Stomach (tissue), 4 donors: Measurements from ENCODE around the gene RANBP1.

ENCODE experiments used
- EP300 ChIP-seq: sonication (generic); formaldehyde crosslinking; IDR thresholded peaks from one replicate; pipeline ENCODE4 v1.6.1; 2017; ENCODE audit warnings: antibody characterized with exemption
- POLR2A ChIP-seq, 4 donors: fragments of 450-650 bp; IDR thresholded peaks; one replicate each; pipeline ENCODE4 v1.6.1; 2016; ENCODE audit warnings: antibody characterized with exemption in 4 of 4, control low read depth in 2 of 4, mild to moderate bottlenecking in 1 of 4, moderate library complexity in 1 of 4
- TF ChIP-seq, protein P1 (sequence below), 7 experiments: fragments of 450-650 bp in 4 of 7; fragments of 200-600 bp in 3 of 7; sonication (generic) in 3 of 7; IDR thresholded peaks; one replicate each; pipeline ENCODE4 v1.5.1; 2016 to 2019; ENCODE audit warnings: antibody characterized with exemption in 7 of 7, control low read depth in 2 of 7, mild to moderate bottlenecking in 1 of 7

GRCh38 chr22:20145206-20145831 is 29.4 kb downstream of the RANBP1 start:
- TF ChIP-seq, protein P1, sequence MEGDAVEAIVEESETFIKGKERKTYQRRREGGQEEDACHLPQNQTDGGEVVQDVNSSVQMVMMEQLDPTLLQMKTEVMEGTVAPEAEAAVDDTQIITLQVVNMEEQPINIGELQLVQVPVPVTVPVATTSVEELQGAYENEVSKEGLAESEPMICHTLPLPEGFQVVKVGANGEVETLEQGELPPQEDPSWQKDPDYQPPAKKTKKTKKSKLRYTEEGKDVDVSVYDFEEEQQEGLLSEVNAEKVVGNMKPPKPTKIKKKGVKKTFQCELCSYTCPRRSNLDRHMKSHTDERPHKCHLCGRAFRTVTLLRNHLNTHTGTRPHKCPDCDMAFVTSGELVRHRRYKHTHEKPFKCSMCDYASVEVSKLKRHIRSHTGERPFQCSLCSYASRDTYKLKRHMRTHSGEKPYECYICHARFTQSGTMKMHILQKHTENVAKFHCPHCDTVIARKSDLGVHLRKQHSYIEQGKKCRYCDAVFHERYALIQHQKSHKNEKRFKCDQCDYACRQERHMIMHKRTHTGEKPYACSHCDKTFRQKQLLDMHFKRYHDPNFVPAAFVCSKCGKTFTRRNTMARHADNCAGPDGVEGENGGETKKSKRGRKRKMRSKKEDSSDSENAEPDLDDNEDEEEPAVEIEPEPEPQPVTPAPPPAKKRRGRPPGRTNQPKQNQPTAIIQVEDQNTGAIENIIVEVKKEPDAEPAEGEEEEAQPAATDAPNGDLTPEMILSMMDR (IDR thresholded peaks at IDR 0.05) = no peak
- TF ChIP-seq POLR2A (IDR thresholded peaks at IDR 0.05) (no peak), EP300 (no peak)
